Osteoblast (primary cell): ENCODE data around the gene RSPH9. TPM values are rescaled to one million over a fixed set of nuclear protein-coding genes. Genes with fewer than 3 reads are reported as not detected.

Source experiments
- DNase-seq: peaks from one replicate; pipeline ENCODE4 v3.0.0; 2011; ENCODE audit warnings: low spot score, mixed read lengths; ENCODE audit not compliant: insufficient read length; ENCODE audit errors: missing footprints
- H2AFZ ChIP-seq: 2 replicates; pipeline ENCODE4 v1.6.0; 2011; ENCODE audit warnings: mild to moderate bottlenecking, low read length
- H3K27ac ChIP-seq: 2 replicates; pipeline ENCODE4 v1.5.1; 2011; ENCODE audit warnings: mild to moderate bottlenecking, low read depth, low read length, moderate library complexity
- H3K27me3 ChIP-seq: 2 replicates; pipeline ENCODE4 v1.6.0; 2012; ENCODE audit warnings: mild to moderate bottlenecking, control low read depth, inconsistent platforms, low read length, moderate library complexity; ENCODE audit not compliant: insufficient read depth
- H3K36me3 ChIP-seq: 2 replicates; pipeline ENCODE4 v1.5.1; 2011; ENCODE audit warnings: mild to moderate bottlenecking, low read length, control low read depth, moderate library complexity; ENCODE audit not compliant: insufficient read depth
- H3K4me1 ChIP-seq: 2 replicates; pipeline ENCODE4 v1.5.1; 2011; ENCODE audit warnings: mild to moderate bottlenecking, low read length, control low read depth, moderate library complexity; ENCODE audit not compliant: insufficient read depth
- H3K4me2 ChIP-seq: 2 replicates; pipeline ENCODE4 v1.6.0; 2011; ENCODE audit warnings: mild to moderate bottlenecking, low read length; ENCODE audit not compliant: insufficient read depth
- H3K4me3 ChIP-seq: fragments of 200-600 bp; sonication (generic); 3 replicates; pipeline ENCODE4 v1.5.1; 2012; ENCODE audit warnings: mild to moderate bottlenecking, low read length, inconsistent platforms; ENCODE audit not compliant: insufficient read depth
- H3K79me2 ChIP-seq: 2 replicates; pipeline ENCODE4 v1.6.0; 2012; ENCODE audit warnings: mild to moderate bottlenecking, low read length, control low read depth, inconsistent platforms; ENCODE audit not compliant: insufficient read depth
- H3K9me3 ChIP-seq: 2 replicates; pipeline ENCODE4 v1.5.1; 2011; ENCODE audit warnings: low read depth, low read length, control low read depth
- H4K20me1 ChIP-seq: 2 replicates; pipeline ENCODE4 v1.6.0; 2012; ENCODE audit warnings: mild to moderate bottlenecking, low read length, control low read depth; ENCODE audit not compliant: insufficient read depth
- CTCF ChIP-seq: IDR thresholded peaks from 2 replicates; pipeline ENCODE4 v1.5.1; 2011; ENCODE audit warnings: mild to moderate bottlenecking, low read depth, low read length, moderate library complexity; ENCODE audit errors: extremely low read depth
- total RNA-seq: library from RNA; depleted of rRNA; stranded (reverse); fragments of >200 nt; gene quantifications from 2 replicates; pipeline ENCODE4 v1.2.3, GENCODE V29; 2012

Gene RSPH9
- total RNA-seq, 1 donor: 0.36 TPM

- Histone ChIP-seq H3K4me2 (no peak overlapping the region), H4K20me1 (no peaks in the 10 kb centered on the region), H3K9me3 (no peaks in the 10 kb centered on the region), H3K27ac (no peak overlapping the region), H2AFZ (no peak overlapping the region), H3K4me3 (no peak overlapping the region), H3K27me3 (no peaks in the 10 kb centered on the region), H3K79me2 (no peaks in the 10 kb centered on the region), H3K36me3 (no peaks in the 10 kb centered on the region), H3K4me1 (peaks cover 29% of the 10 kb centered on the region)
- no peak for DNase-seq
- TF ChIP-seq CTCF: no peak
Measured at GRCh38 chr6:43703512-43704429, 58.9 kb downstream of the RSPH9 start.

- Histone ChIP-seq H3K27ac (no peak overlapping the region), H3K4me3 (no peak overlapping the region), H3K4me1 (peaks cover 28% of the 10 kb centered on the region), H3K27me3 (no peaks in the 10 kb centered on the region), H3K9me3 (no peaks in the 10 kb centered on the region), H2AFZ (peak overlapping the region; percentile 51), H4K20me1 (no peaks in the 10 kb centered on the region), H3K79me2 (no peaks in the 10 kb centered on the region), H3K36me3 (no peaks in the 10 kb centered on the region), H3K4me2 (peak overlapping the region; percentile 5)
- TF ChIP-seq CTCF: no peak
- DNase-seq: no peak
Measured at GRCh38 chr6:43705996-43706395, 61.2 kb downstream of the RSPH9 start.

- no peak overlapping the region for H3K4me3 ChIP-seq
- peaks cover 30% of the 10 kb centered on the region for H3K4me1 ChIP-seq
- no peak overlapping the region for H3K27ac ChIP-seq
- DNase-seq: no peak
- no peaks in the 10 kb centered on the region for H3K27me3 ChIP-seq
- no peak overlapping the region for H3K4me2 ChIP-seq
- no peaks in the 10 kb centered on the region for H3K36me3 ChIP-seq
- H3K9me3 ChIP-seq: no peaks in the 10 kb centered on the region
- no peaks in the 10 kb centered on the region for H4K20me1 ChIP-seq
- TF ChIP-seq CTCF: no peak
- H2AFZ ChIP-seq: no peak overlapping the region
- no peaks in the 10 kb centered on the region for H3K79me2 ChIP-seq
Measured at GRCh38 chr6:43706788-43707187, 62.0 kb downstream of the RSPH9 start.

- DNase-seq: no peak
- Histone ChIP-seq H3K4me2 (no peak overlapping the region), H3K9me3 (no peaks in the 10 kb centered on the region), H3K36me3 (no peaks in the 10 kb centered on the region), H3K4me1 (peaks cover 25% of the 10 kb centered on the region), H3K79me2 (no peaks in the 10 kb centered on the region), H3K27ac (no peak overlapping the region), H3K4me3 (no peak overlapping the region), H2AFZ (no peak overlapping the region), H4K20me1 (no peaks in the 10 kb centered on the region), H3K27me3 (no peaks in the 10 kb centered on the region)
- TF ChIP-seq CTCF: no peak
Measured at GRCh38 chr6:43707269-43707668, 62.4 kb downstream of the RSPH9 start.
